OCI-LY1 (cell line): ENCODE measurements around the gene WDFY4.

Experiments
- CTCF ChIP-seq: fragments of 200-600 bp; sonication (generic), shearing (Covaris generic); IDR thresholded peaks from 2 replicates; pipeline ENCODE4 v1.5.1; 2017; ENCODE audit warnings: mild to moderate bottlenecking, antibody characterized with exemption, low read length, moderate library complexity, mixed read lengths
- EZH2 ChIP-seq: fragments of 200-600 bp; sonication (generic), shearing (Covaris generic); IDR thresholded peaks from 2 replicates; pipeline ENCODE4 v1.8.0; 2017; ENCODE audit warnings: borderline replicate concordance, mixed run types, mild to moderate bottlenecking, antibody characterized with exemption, low read length, moderate library complexity, mixed read lengths

GRCh38 chr10:48710647-48711275 lies 26.1 kb downstream of the WDFY4 start:
- no peak for TF ChIP-seq CTCF
- no peak for TF ChIP-seq EZH2
